WERI-Rb-1 (cell line): Measurements from ENCODE around the gene SLC45A3.
A peak's percentile ranks its signal among the peaks of the same experiment; 100 is the strongest.

Experiments
- DNase-seq: peaks from one replicate; pipeline ENCODE4 v3.0.0-alpha.2; 2020
- H3K27ac ChIP-seq: fragments of 250-450 bp; sonication (Bioruptor Pico); 2 replicates; pipeline ENCODE4 v1.5.1; 2020; ENCODE audit warnings: mild to moderate bottlenecking, moderate library complexity
- H3K27me3 ChIP-seq: fragments of 250-450 bp; sonication (Bioruptor Pico); 2 replicates; pipeline ENCODE4 v1.5.1; 2021; ENCODE audit warnings: mild to moderate bottlenecking, low read depth, moderate library complexity; ENCODE audit not compliant: insufficient read depth, severe bottlenecking
- H3K36me3 ChIP-seq: fragments of 250-450 bp; sonication (Bioruptor Pico); 2 replicates; pipeline ENCODE4 v1.5.1; 2020; ENCODE audit warnings: mild to moderate bottlenecking, moderate library complexity
- H3K4me3 ChIP-seq: 2 replicates; pipeline ENCODE4 v1.5.1; 2011; ENCODE audit warnings: low read depth, mild to moderate bottlenecking, control low read depth, low read length
- H3K9me3 ChIP-seq: fragments of 250-450 bp; sonication (Bioruptor Pico); 2 replicates; pipeline ENCODE4 v1.5.1; 2021; ENCODE audit warnings: mild to moderate bottlenecking, moderate library complexity; ENCODE audit not compliant: severe bottlenecking
- TF ChIP-seq, protein P1 (sequence below): IDR thresholded peaks from 2 replicates; pipeline ENCODE4 v1.5.1; 2011; ENCODE audit warnings: low read depth, mild to moderate bottlenecking, control low read depth, inconsistent platforms, low read length

Gene SLC45A3

DNA sequence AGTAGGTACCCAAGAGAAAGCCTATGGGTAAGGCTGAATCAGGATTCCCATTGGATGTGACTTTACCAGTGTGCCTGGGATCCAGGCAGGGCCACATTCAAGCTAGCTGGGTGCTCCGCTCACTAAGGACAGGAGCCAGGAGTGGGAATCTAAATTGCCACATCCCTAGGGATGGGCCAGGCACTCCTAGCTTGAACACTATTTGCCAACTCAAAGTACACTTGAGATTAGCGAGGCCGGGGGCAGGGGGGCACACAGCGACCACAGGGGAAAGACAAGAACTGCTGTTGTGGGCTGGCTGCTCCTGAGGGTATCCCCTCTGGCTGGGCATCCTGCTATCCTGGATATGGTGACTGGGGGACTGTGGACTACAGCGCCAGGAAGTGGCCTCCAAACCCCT, 4.3 kb downstream of the SLC45A3 start:
- DNase-seq = no peak
- H3K27me3 ChIP-seq = no peaks in the 10 kb centered on the region
- no peak overlapping the region for H3K4me3 ChIP-seq
- no peaks in the 10 kb centered on the region for H3K9me3 ChIP-seq
- H3K36me3 ChIP-seq = peaks cover 5% of the 10 kb centered on the region; the same call in 1 of the 2 replicates
- TF ChIP-seq, protein P1, sequence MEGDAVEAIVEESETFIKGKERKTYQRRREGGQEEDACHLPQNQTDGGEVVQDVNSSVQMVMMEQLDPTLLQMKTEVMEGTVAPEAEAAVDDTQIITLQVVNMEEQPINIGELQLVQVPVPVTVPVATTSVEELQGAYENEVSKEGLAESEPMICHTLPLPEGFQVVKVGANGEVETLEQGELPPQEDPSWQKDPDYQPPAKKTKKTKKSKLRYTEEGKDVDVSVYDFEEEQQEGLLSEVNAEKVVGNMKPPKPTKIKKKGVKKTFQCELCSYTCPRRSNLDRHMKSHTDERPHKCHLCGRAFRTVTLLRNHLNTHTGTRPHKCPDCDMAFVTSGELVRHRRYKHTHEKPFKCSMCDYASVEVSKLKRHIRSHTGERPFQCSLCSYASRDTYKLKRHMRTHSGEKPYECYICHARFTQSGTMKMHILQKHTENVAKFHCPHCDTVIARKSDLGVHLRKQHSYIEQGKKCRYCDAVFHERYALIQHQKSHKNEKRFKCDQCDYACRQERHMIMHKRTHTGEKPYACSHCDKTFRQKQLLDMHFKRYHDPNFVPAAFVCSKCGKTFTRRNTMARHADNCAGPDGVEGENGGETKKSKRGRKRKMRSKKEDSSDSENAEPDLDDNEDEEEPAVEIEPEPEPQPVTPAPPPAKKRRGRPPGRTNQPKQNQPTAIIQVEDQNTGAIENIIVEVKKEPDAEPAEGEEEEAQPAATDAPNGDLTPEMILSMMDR = no peak
- H3K27ac ChIP-seq = no peak overlapping the region; the same call in 1 of the 2 replicates

DNA sequence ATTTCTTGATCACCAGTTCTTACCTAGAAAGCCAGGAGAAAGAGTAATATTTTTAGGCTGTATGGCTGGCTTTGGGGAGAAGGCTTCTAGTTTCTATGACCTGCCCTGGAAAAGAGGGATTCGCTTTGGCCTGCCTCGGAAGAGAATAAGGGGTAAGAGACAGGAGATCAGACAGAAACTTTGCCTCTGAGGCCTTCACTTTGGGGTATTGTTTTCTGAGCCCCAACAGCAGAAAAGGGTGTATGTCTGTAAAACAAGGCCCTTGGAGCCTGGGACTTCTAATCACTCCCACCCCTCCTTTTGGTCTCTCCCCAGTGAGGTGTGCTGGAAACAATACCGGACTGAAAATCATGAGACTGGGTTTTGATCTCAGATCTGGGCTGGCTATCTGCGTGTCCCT, 5.1 kb downstream of the SLC45A3 start:
- no peaks in the 10 kb centered on the region for H3K9me3 ChIP-seq
- H3K36me3 ChIP-seq = peaks cover 5% of the 10 kb centered on the region; the same call in 1 of the 2 replicates
- no peak for DNase-seq
- no peak overlapping the region for H3K4me3 ChIP-seq
- H3K27me3 ChIP-seq = no peaks in the 10 kb centered on the region
- TF ChIP-seq, protein P1 = no peak
- H3K27ac ChIP-seq = no peak overlapping the region

DNA sequence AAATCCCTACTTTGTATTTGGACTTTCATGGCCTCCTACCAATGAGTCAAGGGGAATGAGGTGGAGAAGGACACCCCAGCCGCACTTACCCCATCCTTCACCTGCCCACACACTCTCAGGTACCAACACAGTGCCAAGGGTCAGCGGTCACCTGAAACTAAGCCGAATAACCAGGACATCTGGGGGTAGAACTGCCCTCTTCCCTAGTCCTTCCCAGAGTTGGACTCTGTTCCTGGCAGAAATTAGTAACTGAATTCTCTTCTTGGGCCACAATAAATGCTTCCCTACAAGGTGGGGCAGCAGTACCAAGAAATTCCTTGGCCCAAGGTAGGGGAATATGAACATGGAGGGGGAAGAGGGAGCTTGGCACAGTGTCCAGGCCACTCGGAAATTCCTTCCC, 7.3 kb downstream of the SLC45A3 start:
- DNase-seq = no peak
- TF ChIP-seq, protein P1 = no peak
- Histone ChIP-seq H3K9me3 (no peaks in the 10 kb centered on the region), H3K4me3 (no peak overlapping the region), H3K27ac (peak overlapping the region; percentile 1; the same call in 1 of the 2 replicates), H3K27me3 (no peaks in the 10 kb centered on the region), H3K36me3 (peaks cover 5% of the 10 kb centered on the region; the same call in 1 of the 2 replicates)

- no peaks in the 10 kb centered on the region for H3K9me3 ChIP-seq
- no peak overlapping the region for H3K4me3 ChIP-seq
- H3K27ac ChIP-seq = peak overlapping the region; percentile 18
- TF ChIP-seq, protein P1 = peak; percentile 73
- DNase-seq = no peak
- H3K27me3 ChIP-seq = no peaks in the 10 kb centered on the region
- peaks cover 5% of the 10 kb centered on the region; the same call in 1 of the 2 replicates for H3K36me3 ChIP-seq
Observed at GRCh38 chr1:205672395-205672889, 7.9 kb downstream of the SLC45A3 start.

GRCh38 chr1:205670611-205671430, 9.5 kb downstream of the SLC45A3 start:
- Histone ChIP-seq H3K27ac (peak overlapping the region; percentile 95), H3K36me3 (peaks cover 5% of the 10 kb centered on the region; the same call in 1 of the 2 replicates), H3K9me3 (no peaks in the 10 kb centered on the region), H3K27me3 (no peaks in the 10 kb centered on the region), H3K4me3 (peak overlapping the region; percentile 28)
- peak; percentile 100 for DNase-seq
- TF ChIP-seq, protein P1 = no peak
